ENCODE results near the gene SLC12A3.

The SLC12A3 gene

DNA sequence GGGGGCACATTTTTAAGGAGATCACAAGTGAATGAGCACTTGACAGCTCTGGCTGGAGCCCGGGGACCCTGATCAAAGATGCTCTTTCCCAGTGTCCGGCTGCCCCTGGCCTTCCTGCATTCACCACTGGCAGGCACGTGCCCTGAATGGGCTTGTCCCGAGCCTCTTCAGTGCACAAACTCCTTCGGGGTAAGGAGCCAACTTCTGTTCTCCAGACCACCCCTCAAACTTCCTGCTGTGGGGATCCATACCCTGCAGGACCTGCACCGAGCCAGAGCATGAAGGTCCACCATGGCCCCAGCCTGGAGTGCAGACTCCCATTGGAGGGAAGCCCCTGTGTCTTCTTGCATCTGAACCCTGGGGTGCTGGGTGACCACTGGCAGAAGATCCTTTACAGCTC lies 9.8 kb upstream of the SLC12A3 start (continued):
- TF ChIP-seq TOX (CRISPR knock-in tag; IDR thresholded peaks at IDR 0.05; ENCODE audit: borderline replicate concordance): no peak
- TF ChIP-seq TCF4 (CRISPR knock-in tag; IDR thresholded peaks at IDR 0.05; ENCODE audit: borderline replicate concordance): no peak
- no peak for TF ChIP-seq RARB (CRISPR knock-in tag; IDR thresholded peaks at IDR 0.05)
- TF ChIP-seq, protein P1, sequence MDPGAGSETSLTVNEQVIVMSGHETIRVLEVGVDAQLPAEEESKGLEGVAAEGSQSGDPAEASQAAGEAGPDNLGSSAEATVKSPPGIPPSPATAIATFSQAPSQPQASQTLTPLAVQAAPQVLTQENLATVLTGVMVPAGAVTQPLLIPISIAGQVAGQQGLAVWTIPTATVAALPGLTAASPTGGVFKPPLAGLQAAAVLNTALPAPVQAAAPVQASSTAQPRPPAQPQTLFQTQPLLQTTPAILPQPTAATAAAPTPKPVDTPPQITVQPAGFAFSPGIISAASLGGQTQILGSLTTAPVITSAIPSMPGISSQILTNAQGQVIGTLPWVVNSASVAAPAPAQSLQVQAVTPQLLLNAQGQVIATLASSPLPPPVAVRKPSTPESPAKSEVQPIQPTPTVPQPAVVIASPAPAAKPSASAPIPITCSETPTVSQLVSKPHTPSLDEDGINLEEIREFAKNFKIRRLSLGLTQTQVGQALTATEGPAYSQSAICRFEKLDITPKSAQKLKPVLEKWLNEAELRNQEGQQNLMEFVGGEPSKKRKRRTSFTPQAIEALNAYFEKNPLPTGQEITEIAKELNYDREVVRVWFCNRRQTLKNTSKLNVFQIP (CRISPR knock-in tag; IDR thresholded peaks at IDR 0.05; ENCODE audit: borderline replicate concordance, low read depth): no peak
- no peak for TF ChIP-seq BACH2 (CRISPR knock-in tag; IDR thresholded peaks at IDR 0.05; ENCODE audit: borderline replicate concordance)

DNA sequence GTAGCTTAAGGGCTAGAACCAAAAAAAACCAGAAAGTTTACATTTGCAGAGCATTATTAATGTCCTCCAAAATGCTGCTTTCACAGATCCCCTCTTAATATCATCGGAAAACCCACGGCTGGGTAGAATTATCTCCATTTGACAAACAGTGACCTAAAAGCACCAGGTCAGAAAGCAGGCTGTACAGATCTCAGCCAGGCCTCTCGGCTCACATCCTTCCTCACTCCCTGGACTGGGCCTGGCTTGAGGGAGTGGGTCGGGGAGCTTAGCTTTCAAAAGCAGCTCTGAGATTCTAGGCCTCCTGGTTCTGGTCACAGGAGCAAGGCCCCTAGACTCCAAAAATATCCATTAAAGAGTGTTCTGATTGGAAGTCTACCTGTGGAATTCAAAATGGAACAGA lies 9.1 kb upstream of the SLC12A3 start:
- no peak for TF ChIP-seq ISL1 (CRISPR knock-in tag; IDR thresholded peaks at IDR 0.05)
- TF ChIP-seq, protein P2, sequence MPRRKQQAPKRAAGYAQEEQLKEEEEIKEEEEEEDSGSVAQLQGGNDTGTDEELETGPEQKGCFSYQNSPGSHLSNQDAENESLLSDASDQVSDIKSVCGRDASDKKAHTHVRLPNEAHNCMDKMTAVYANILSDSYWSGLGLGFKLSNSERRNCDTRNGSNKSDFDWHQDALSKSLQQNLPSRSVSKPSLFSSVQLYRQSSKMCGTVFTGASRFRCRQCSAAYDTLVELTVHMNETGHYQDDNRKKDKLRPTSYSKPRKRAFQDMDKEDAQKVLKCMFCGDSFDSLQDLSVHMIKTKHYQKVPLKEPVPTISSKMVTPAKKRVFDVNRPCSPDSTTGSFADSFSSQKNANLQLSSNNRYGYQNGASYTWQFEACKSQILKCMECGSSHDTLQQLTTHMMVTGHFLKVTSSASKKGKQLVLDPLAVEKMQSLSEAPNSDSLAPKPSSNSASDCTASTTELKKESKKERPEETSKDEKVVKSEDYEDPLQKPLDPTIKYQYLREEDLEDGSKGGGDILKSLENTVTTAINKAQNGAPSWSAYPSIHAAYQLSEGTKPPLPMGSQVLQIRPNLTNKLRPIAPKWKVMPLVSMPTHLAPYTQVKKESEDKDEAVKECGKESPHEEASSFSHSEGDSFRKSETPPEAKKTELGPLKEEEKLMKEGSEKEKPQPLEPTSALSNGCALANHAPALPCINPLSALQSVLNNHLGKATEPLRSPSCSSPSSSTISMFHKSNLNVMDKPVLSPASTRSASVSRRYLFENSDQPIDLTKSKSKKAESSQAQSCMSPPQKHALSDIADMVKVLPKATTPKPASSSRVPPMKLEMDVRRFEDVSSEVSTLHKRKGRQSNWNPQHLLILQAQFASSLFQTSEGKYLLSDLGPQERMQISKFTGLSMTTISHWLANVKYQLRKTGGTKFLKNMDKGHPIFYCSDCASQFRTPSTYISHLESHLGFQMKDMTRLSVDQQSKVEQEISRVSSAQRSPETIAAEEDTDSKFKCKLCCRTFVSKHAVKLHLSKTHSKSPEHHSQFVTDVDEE (CRISPR knock-in tag; IDR thresholded peaks at IDR 0.05): no peak
- TF ChIP-seq ZFP30 (CRISPR knock-in tag; IDR thresholded peaks at IDR 0.05): no peak
- TF ChIP-seq, protein P3, sequence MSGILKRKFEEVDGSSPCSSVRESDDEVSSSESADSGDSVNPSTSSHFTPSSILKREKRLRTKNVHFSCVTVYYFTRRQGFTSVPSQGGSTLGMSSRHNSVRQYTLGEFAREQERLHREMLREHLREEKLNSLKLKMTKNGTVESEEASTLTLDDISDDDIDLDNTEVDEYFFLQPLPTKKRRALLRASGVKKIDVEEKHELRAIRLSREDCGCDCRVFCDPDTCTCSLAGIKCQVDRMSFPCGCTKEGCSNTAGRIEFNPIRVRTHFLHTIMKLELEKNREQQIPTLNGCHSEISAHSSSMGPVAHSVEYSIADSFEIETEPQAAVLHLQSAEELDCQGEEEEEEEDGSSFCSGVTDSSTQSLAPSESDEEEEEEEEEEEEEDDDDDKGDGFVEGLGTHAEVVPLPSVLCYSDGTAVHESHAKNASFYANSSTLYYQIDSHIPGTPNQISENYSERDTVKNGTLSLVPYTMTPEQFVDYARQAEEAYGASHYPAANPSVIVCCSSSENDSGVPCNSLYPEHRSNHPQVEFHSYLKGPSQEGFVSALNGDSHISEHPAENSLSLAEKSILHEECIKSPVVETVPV (CRISPR knock-in tag; IDR thresholded peaks at IDR 0.05): no peak
- TF ChIP-seq ZFP3 (CRISPR knock-in tag; IDR thresholded peaks at IDR 0.05): no peak
- no peak for TF ChIP-seq ZNF8 (CRISPR knock-in tag; IDR thresholded peaks at IDR 0.05)
- TF ChIP-seq GLIS3 (CRISPR knock-in tag; IDR thresholded peaks at IDR 0.05): no peak
- TF ChIP-seq, protein P1 (CRISPR knock-in tag; IDR thresholded peaks at IDR 0.05; ENCODE audit: borderline replicate concordance, low read depth): no peak
- no peak for TF ChIP-seq ESRRG (CRISPR knock-in tag; IDR thresholded peaks at IDR 0.05)
- TF ChIP-seq BACH2 (CRISPR knock-in tag; IDR thresholded peaks at IDR 0.05; ENCODE audit: borderline replicate concordance): no peak
- TF ChIP-seq, protein P4, sequence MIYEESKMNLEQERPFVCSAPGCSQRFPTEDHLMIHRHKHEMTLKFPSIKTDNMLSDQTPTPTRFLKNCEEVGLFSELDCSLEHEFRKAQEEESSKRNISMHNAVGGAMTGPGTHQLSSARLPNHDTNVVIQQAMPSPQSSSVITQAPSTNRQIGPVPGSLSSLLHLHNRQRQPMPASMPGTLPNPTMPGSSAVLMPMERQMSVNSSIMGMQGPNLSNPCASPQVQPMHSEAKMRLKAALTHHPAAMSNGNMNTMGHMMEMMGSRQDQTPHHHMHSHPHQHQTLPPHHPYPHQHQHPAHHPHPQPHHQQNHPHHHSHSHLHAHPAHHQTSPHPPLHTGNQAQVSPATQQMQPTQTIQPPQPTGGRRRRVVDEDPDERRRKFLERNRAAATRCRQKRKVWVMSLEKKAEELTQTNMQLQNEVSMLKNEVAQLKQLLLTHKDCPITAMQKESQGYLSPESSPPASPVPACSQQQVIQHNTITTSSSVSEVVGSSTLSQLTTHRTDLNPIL (CRISPR knock-in tag; IDR thresholded peaks at IDR 0.05; ENCODE audit: low read depth): no peak
- no peak for TF ChIP-seq CSDC2 (CRISPR knock-in tag; IDR thresholded peaks at IDR 0.05)
- no peak for TF ChIP-seq TOX (CRISPR knock-in tag; IDR thresholded peaks at IDR 0.05; ENCODE audit: borderline replicate concordance)
- ATAC-seq: no peak

DNA sequence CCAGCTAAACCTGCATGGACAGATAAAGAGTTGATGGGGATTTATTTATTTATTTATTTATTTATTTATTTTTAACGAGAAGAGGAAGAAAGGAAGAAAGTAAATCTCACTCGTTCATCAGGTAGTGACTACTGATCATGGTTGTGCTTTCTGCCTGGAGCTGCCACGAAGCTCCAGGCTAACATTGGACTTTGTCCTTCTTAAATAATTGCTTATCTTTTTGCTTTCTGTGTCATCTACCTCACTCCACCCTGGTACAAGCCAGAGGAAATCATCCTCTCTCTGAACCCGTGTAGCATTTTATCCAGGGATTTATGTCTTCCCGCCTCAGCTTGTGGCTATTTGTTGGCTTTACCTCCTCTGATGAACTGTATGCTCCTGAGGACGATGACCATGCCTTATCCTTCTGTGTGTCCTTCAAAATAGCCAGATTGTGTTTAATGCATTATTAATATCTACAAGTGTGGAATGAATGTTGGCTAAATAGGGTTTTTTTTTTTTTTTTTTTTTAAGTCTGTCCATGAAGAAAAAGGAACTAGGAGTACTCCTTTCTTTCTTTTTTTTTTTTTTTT lies 8.0 kb upstream of the SLC12A3 start:
- ATAC-seq: no peak
- TF ChIP-seq, protein P1 (CRISPR knock-in tag; IDR thresholded peaks at IDR 0.05; ENCODE audit: borderline replicate concordance, low read depth): no peak
- TF ChIP-seq GLIS3 (CRISPR knock-in tag; IDR thresholded peaks at IDR 0.05): no peak

DNA sequence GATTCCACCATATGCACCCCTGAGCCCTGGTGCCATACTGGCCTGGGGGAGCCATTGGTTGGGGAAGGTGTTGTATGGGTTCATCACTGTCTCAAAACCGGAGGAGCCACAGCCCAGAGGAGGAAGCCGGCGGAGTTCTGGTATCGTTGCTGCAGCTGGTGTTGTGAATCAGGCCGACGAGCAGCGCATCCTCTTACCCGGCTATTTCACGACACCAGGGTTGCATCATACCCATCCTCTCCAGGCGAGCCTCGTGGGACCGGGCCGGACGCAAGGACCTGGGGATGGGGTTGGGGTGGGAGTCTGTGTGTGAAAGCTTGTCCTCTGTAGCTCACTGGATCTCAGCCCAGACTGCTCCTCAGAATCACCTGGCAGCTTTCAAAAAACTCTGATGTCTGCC lies 6.6 kb upstream of the SLC12A3 start:
- no peak for TF ChIP-seq ESRRG (CRISPR knock-in tag; IDR thresholded peaks at IDR 0.05)
- TF ChIP-seq ZFP30 (CRISPR knock-in tag; IDR thresholded peaks at IDR 0.05): no peak
- no peak for TF ChIP-seq SNAI2 (CRISPR knock-in tag; IDR thresholded peaks at IDR 0.05)
- TF ChIP-seq RARB (CRISPR knock-in tag; IDR thresholded peaks at IDR 0.05): no peak
- no peak for TF ChIP-seq TOX (CRISPR knock-in tag; IDR thresholded peaks at IDR 0.05; ENCODE audit: borderline replicate concordance)
- no peak for TF ChIP-seq BACH2 (CRISPR knock-in tag; IDR thresholded peaks at IDR 0.05; ENCODE audit: borderline replicate concordance)
- no peak for TF ChIP-seq CSDC2 (CRISPR knock-in tag; IDR thresholded peaks at IDR 0.05)
- no peak for TF ChIP-seq GLIS3 (CRISPR knock-in tag; IDR thresholded peaks at IDR 0.05)
- ATAC-seq: no peak

Measured in SK-N-SH treated with all-trans-retinoic acid at 6 μM for 48 hours (cell line).